ENCODE data around the gene SNTG2. TPM values are rescaled to one million over a fixed set of nuclear protein-coding genes. Genes with fewer than 3 reads are reported as not detected.

The SNTG2 gene
- total and polyA plus RNA-seq, 4 donors, result not detected

DNA sequence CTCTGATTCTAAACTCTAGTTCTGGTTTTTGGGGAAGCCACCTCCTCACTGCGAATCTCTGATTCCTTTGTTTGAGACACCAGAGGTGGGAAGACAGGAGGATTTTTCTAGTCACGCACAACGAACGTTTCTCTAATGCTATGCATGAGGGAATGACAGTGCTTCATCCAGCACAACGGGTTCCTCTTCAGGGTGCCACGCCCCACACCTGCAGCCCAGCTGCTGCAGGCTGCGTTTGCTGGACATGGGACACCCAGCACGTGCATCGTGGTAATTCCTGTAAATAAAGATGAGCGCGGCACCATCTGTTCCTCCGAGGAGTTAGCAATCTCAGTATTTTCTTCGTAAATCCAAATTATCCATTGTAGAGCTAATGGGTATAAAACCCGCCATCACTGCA is 425.1 kb downstream of the SNTG2 start:
- TF ChIP-seq, protein P1, sequence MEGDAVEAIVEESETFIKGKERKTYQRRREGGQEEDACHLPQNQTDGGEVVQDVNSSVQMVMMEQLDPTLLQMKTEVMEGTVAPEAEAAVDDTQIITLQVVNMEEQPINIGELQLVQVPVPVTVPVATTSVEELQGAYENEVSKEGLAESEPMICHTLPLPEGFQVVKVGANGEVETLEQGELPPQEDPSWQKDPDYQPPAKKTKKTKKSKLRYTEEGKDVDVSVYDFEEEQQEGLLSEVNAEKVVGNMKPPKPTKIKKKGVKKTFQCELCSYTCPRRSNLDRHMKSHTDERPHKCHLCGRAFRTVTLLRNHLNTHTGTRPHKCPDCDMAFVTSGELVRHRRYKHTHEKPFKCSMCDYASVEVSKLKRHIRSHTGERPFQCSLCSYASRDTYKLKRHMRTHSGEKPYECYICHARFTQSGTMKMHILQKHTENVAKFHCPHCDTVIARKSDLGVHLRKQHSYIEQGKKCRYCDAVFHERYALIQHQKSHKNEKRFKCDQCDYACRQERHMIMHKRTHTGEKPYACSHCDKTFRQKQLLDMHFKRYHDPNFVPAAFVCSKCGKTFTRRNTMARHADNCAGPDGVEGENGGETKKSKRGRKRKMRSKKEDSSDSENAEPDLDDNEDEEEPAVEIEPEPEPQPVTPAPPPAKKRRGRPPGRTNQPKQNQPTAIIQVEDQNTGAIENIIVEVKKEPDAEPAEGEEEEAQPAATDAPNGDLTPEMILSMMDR (IDR thresholded peaks at IDR 0.05; ENCODE audit: low read depth, low read length, missing input control), result no peak
- no peak for TF ChIP-seq SP1 (IDR thresholded peaks at IDR 0.05)
- TF ChIP-seq, protein P2, sequence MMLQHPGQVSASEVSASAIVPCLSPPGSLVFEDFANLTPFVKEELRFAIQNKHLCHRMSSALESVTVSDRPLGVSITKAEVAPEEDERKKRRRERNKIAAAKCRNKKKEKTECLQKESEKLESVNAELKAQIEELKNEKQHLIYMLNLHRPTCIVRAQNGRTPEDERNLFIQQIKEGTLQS (IDR thresholded peaks at IDR 0.05), result no peak
- no peak for TF ChIP-seq NR2F2 (IDR thresholded peaks at IDR 0.05)
- TF ChIP-seq, protein P3, sequence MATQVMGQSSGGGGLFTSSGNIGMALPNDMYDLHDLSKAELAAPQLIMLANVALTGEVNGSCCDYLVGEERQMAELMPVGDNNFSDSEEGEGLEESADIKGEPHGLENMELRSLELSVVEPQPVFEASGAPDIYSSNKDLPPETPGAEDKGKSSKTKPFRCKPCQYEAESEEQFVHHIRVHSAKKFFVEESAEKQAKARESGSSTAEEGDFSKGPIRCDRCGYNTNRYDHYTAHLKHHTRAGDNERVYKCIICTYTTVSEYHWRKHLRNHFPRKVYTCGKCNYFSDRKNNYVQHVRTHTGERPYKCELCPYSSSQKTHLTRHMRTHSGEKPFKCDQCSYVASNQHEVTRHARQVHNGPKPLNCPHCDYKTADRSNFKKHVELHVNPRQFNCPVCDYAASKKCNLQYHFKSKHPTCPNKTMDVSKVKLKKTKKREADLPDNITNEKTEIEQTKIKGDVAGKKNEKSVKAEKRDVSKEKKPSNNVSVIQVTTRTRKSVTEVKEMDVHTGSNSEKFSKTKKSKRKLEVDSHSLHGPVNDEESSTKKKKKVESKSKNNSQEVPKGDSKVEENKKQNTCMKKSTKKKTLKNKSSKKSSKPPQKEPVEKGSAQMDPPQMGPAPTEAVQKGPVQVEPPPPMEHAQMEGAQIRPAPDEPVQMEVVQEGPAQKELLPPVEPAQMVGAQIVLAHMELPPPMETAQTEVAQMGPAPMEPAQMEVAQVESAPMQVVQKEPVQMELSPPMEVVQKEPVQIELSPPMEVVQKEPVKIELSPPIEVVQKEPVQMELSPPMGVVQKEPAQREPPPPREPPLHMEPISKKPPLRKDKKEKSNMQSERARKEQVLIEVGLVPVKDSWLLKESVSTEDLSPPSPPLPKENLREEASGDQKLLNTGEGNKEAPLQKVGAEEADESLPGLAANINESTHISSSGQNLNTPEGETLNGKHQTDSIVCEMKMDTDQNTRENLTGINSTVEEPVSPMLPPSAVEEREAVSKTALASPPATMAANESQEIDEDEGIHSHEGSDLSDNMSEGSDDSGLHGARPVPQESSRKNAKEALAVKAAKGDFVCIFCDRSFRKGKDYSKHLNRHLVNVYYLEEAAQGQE (IDR thresholded peaks at IDR 0.05), result no peak
- TF ChIP-seq HNF4G (IDR thresholded peaks at IDR 0.05), result no peak
- TF ChIP-seq RAD21 (IDR thresholded peaks at IDR 0.05), result no peak
- TF ChIP-seq TAF1 (conservative IDR thresholded peaks at IDR 0.05), result no peak
- TF ChIP-seq JUND (IDR thresholded peaks at IDR 0.05), result no peak
- TF ChIP-seq YY1 (IDR thresholded peaks at IDR 0.05), result no peak
- TF ChIP-seq GABPA (IDR thresholded peaks at IDR 0.05 in 1 of 2, conservative IDR thresholded peaks at IDR 0.05 in 1 of 2), result no peak
- TF ChIP-seq, protein P4, sequence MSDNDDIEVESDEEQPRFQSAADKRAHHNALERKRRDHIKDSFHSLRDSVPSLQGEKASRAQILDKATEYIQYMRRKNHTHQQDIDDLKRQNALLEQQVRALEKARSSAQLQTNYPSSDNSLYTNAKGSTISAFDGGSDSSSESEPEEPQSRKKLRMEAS (IDR thresholded peaks at IDR 0.05), result no peak
- TF ChIP-seq EGR1 (IDR thresholded peaks at IDR 0.05; ENCODE audit: low read depth in 2 of 2), result no peak
- TF ChIP-seq FOXA1 (IDR thresholded peaks at IDR 0.05), result no peak
- TF ChIP-seq, protein P5, sequence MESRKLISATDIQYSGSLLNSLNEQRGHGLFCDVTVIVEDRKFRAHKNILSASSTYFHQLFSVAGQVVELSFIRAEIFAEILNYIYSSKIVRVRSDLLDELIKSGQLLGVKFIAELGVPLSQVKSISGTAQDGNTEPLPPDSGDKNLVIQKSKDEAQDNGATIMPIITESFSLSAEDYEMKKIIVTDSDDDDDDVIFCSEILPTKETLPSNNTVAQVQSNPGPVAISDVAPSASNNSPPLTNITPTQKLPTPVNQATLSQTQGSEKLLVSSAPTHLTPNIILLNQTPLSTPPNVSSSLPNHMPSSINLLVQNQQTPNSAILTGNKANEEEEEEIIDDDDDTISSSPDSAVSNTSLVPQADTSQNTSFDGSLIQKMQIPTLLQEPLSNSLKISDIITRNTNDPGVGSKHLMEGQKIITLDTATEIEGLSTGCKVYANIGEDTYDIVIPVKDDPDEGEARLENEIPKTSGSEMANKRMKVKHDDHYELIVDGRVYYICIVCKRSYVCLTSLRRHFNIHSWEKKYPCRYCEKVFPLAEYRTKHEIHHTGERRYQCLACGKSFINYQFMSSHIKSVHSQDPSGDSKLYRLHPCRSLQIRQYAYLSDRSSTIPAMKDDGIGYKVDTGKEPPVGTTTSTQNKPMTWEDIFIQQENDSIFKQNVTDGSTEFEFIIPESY (IDR thresholded peaks at IDR 0.05), result no peak
- TF ChIP-seq RXRA (IDR thresholded peaks at IDR 0.05), result no peak
- TF ChIP-seq FOXA2 (IDR thresholded peaks at IDR 0.05), result no peak
- TF ChIP-seq HNF4A (conservative IDR thresholded peaks at IDR 0.05), result no peak
- no peak overlapping the region for H3K9ac ChIP-seq (ENCODE audit: low read depth in 1 of 2, low read length in 2 of 2)

More for the DNA sequence above, 425.1 kb downstream of the SNTG2 start:
- 78% methylated on average over 14 of the region's 14 CpGs for WGBS
- no peaks in the 10 kb centered on the region for H3K4me1 ChIP-seq (ENCODE audit: control insufficient read depth in 4 of 4, insufficient read depth in 4 of 4, low read length in 3 of 4)
- no peaks in the 10 kb centered on the region for H3K36me3 ChIP-seq (ENCODE audit: control insufficient read depth in 4 of 4, insufficient read depth in 3 of 4, low read depth in 1 of 4, low read length in 3 of 4)
- H3K27me3 ChIP-seq (ENCODE audit: control insufficient read depth in 4 of 4, insufficient read depth in 4 of 4, low read length in 3 of 4), result no peaks in the 10 kb centered on the region
- no peak overlapping the region for H3K4me3 ChIP-seq (ENCODE audit: low read depth in 1 of 3, low read length in 3 of 3)
- no peak overlapping the region for H3K27ac ChIP-seq (ENCODE audit: low read depth in 1 of 2, low read length in 2 of 2)
- no peaks in the 10 kb centered on the region for H3K9me3 ChIP-seq (ENCODE audit: control insufficient read depth in 4 of 4, low read length in 3 of 4)
- no peak for DNase-seq (ENCODE audit: low spot score)
